ENCODE measurements around the gene CALML6.
A peak's percentile ranks its signal among the peaks of the same experiment; 100 is the strongest.

Gene CALML6

DNA sequence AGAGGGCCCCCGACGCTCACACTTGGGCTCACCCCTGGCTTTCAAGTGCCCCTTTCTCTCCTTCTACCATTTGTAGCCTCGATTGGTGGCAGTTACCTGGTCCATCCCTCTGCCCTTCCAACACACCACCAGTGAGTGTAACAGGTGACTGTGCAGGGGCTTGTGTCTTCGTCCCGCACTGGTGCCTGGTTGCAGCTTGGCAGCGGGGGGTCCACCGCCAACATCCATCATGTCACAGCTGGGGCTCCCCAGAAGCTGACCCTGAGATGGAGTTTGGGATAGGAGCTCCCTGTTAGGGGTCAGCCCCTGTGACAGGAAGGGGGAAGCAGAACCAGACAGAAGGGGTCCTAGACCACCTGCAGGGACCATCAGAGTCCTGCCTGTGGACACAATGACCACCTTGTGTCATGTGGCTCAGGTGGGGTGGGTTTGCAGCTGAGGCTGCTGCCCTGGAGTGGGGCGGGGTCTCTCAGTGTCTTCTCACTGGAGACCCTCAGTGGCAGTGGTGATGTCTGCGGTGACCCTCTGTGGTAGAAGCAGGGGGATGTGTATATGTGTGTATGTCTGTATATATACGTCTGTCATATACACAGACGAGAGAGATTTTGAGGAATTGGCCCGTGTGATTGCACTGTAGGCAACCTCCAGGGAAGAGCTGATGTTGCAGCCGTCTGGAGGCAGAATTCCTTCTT is 3.6 kb upstream of the CALML6 start:
- DNase-seq = no peak

DNA sequence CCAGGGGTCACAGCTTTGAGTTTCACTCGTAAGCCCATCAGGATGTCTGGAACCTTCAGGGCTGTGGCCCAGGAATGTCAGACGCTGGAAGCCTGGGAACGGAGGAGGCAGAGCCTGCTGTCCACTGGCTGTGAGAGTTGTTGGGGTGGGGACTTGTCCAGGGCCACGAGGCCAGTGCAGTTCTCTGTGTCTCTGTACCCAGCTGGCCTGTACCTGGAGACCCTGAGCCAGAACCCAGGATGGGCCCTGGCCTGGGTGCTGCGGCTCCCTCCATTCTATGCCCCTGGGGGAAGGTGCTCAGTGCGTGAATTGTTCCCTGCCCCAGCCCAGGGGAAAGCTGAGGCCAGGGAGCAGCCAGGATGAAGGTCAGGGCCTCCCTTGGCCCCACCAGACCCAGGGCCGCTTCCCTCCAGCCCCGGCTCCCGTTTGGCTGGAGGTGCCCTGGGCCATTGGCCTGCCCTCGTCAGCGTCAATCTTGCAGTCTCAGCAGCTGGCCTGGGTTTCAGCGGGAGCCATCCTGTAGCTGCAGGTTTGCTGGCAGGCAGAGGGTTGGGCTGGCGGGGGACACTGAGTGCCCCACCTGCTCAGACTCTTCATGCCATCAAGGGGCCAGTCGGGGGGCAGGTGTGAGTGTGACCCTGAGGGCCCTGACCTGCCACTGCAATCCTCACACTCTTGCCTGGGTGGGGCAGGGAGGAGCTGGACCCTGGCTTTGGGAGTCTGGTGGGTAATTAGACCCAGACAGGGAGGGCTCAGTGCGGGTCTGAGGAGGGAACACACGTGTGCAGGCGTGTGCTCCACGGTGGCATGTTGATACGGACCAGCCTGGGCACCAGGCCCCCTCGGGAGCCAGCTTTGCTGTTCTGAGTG is 724 bp upstream of the CALML6 start:
- no peak for DNase-seq

DNA sequence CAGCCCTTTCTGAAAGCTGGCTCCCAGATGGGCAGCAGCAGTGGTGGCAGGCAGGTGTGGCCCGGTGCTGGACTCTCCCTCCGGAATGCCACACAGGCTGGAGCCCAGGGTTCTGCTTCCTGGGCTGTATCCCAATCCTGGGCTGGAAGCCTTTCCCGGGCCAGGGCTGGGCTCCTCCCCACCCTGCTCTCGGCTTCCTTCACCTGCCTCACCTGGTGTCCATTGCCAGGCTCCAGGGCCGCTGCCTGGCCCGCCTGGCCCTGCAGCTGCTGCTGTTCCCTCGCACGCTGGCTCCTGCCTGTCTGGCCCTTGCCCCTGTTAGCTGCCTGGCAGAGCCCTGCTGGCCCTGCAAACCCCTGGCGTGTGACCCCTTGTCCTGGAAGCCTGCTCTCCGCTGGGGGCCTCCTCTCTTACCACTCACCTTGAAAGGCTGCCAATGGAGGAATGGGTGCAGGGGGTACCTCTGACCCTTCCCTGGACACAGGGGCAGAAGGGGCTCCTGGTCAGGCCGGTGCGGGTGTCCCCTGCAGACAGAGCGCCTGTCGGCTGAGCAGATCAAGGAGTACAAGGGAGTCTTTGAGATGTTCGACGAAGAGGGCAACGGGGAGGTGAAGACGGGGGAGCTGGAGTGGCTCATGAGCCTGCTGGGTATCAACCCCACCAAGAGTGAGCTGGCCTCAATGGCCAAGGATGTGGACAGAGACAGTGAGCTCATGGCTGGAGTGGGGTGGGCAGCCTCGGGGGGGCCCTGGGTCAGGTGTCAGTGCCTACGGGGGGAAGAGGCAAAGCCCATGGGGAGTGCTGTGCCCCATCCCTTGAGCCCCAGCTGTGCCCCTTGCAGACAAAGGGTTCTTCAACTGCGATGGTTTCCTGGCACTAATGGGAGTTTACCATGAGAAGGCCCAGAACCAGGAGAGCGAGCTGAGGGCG is 1.1 kb downstream of the CALML6 start:
- no peak for DNase-seq

DNA sequence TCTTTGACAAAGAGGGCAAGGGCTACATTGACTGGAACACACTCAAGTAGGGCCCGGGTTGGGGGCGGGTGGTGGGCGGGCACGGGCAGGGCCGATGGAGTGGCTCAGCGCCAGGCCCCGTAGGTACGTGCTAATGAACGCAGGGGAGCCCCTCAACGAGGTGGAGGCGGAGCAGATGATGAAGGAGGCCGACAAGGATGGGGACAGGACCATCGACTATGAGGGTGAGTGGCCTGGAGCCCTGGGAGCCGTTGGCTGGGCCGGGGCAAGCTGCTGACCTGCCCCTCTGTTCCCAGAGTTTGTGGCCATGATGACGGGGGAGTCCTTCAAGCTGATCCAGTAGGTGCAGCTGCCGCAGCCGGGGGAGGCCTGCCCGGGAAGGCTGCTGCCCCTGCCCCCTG is 1.8 kb downstream of the CALML6 start:
- no peak for DNase-seq

DNA sequence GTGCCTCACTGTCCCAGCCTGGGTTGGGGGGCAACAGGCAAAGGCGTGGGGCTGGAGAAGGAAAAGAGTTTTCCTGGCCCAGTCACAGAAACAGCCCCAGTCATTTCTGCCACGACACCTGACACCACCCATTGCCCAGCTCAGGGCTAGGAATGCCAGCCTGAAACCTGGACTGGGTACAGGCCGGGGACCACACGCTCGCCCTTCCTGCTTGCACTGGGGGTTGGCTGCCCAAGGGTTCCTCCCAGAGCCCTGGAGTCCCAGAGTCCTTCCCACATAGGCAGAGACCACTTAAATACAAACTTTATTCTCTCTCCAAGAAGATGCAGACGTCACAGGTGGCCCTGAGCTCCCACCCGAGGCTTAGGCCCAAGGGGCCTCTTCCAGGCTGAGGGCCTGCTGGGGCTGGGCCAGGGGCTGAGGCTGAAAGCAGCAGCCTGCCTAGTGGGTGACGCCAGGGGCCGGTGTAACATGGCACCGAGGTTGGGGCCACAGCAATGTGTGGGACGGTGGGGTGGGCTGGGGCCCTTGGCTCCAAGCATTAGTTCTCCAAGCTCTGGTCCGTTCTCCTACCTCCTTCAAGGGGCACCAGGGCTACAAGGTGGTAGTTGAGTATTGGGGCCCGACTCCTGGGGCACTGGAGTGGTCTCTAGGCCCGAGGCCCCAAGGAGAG is 2.4 kb downstream of the CALML6 start:
- no peak for DNase-seq

DNA sequence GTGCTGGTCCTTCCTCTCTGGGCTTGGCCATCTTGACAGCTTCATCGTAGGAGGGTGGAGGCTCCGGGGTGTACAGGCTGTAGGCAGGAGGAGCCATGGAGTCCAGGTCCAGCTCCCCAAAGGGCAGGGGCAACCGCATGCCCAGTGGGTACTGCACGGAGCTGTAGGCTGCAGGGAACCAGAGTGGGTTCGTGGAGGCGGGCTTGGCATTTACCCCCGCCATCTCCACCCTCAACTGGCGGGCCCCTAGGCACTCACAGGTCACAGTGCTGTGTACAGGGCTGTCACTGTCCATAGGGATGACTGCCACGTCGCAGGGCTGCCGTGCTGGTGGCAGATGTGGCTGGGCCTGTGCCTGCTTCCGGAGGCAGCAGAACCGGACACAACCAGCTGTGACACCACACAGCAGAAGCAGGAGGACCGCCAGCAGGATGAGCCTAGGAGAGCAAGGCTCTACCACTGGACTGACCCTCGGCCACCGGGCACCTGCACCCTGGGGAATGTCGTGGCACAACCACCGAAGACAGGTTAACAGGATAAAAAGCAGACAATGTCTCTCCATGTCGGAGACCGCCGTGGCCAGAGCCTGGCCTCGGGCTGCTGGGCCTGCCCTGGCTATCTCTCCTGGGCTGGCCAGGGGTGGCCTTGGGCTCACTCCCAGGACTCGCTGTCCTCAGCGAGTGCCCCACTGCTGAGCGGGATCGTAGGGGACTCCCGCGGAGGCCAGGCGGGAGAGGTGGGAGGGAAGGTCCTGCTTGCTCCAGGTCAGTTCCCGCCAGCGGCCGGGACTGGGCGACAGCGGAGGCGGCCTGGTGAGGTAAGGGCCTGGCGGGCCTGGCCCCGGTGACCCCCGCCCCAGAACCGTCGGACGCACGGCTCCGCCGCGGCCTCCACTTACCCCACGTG is 3.2 kb downstream of the CALML6 start:
- DNase-seq = no peak

DNA sequence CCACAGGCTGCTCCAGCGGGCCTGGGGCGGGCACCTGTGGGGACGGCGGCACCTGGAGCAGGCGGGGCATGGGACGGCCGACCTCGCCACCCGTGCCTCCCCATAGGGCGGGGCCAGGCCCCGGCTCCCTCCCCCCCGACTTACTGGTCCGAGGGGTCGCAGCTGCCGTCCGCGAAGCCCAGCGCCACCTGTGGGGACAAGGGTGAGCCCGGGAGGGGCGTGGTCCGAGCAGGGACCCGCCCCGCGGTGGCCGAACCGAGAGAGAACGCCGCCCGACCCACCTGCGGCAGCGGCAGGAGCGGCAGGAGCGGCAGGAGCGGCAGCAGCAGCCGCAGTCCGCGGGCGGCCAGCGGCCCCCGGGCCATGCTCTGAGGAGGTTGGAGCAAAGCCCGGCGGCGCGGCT is 3.8 kb downstream of the CALML6 start, which contains the start of gene TMEM52:
Gene TMEM52, minus strand, starts transcription at position 379 of the 403 bp plus-strand sequence. Its CDS starts 14 bp downstream, at position 365.
- no peak for DNase-seq

DNA sequence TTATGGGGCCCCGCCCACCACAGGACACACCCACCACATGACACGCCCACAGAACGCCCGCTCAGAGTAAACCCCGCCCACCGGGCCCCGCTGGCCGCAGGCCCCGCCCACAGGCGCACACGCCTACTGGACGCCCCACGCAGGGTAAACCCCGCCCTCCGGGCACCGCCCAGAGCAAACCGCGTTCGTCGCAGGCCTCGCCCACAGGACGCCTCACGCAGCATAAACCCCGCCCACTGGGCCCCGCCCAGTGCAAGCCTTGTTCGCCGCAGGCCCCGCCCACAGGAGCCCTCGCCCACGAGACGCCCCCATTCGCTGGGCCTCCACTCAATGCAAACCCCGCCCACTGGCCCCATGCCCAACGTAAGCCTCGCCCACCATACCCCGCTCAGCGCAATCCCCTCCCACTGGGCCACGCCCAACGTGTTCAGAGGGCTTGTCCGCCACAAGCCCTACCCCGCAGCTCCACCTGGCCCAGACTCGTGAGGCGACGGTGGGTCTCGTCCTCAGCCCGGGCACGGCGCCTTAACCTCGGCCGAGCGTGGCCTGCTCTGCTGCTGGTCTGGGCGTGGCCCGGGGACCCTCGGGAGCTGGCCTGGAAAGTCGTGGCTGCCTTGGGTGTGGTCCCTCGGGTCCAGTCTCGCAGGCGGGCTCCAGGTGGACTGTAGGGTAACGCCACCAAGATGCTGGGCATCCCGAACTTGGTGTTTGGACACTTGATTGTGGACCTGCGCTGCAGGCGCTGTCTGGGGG is 4.4 kb downstream of the CALML6 start:
- DNase-seq = peak; percentile 91

DNA sequence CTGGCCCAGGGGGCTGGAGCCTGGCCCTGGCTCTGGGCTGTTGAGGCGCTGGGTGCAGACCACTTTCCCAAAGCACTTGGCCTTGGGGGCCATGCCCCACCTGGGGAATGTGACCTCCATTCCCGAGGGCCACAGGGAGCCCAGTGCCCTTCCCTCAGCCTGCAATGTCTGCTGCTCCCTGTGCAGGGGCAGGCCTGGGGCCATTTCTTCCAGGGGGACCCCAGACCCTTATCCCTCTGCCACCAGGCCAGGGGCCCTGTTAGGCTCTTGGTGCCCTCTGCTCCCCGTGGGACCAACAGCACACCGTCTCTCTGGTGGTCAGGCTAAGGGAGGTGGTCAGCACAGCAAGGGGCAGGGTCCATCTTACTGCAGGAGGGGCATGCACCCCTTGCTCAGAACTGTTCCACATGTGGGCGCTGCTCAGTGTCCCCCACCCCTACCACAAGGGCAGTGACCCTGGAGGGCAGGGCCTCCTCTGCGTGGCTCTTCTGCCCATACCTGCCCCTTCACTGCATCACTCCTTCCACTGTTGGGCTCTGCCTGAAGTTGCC is 5.1 kb downstream of the CALML6 start:
- DNase-seq = no peak

DNA sequence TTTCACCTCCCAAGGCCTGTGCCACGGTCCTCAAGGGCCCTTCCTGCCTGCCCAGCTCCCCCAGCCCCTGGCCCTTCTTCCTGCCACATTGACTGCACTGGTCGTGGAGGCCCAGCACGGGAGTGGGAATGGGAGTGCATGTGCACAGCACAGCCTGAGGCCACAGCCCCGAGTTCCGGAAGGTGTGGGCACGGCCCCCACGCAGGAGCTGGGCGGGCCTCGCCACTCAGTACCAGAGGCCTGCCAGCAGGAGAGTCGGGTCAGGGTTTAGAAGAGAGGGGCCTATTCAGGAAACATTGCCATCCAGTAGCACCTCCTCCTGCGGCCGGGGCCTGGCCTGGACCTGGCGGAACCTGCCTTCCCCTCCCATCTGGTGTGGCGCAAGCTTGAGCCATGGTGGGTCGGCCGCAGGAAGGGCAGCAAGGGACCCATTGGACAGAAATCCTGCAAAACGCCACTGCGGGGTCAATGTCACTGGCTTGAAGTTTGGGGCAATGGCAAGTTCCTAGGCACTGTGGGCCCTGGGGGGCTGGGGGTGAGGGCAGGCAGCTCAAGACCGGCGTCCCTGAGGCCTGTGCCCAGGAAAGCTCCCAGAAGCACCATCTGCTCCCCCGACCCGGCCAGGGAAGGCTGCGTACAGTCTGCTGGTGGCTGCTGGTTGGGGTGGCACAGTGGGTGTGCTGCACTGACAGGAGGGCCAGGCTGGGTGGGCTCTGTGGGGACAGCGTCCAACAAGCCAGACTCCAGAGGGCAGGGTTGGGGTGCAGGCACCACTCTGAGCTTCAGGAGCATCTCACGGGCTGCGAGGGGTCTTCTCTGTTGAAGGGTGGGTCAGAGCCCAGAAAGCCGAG is 5.8 kb downstream of the CALML6 start:
- DNase-seq = no peak

DNA sequence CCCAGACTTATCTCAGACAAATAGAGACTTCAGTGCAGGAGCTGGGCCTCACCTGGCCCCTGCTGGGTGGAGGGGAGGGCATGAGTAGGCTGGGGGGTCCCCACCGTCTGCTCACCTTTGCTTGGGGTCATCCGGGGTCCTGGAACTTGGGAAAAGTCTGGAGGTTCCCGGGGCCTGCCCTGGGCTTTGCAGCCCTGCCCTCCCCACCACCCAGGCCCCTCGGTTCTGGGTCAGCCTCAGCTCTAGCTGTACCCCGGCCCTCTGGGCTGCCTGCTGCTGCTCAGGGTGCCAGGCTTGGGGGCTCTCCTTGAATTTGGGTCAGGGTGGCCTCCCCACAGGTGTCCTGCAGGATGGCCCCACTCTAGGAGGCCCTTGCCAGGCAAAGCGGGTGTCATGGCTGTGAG is 6.4 kb downstream of the CALML6 start:
- no peak for DNase-seq

DNA sequence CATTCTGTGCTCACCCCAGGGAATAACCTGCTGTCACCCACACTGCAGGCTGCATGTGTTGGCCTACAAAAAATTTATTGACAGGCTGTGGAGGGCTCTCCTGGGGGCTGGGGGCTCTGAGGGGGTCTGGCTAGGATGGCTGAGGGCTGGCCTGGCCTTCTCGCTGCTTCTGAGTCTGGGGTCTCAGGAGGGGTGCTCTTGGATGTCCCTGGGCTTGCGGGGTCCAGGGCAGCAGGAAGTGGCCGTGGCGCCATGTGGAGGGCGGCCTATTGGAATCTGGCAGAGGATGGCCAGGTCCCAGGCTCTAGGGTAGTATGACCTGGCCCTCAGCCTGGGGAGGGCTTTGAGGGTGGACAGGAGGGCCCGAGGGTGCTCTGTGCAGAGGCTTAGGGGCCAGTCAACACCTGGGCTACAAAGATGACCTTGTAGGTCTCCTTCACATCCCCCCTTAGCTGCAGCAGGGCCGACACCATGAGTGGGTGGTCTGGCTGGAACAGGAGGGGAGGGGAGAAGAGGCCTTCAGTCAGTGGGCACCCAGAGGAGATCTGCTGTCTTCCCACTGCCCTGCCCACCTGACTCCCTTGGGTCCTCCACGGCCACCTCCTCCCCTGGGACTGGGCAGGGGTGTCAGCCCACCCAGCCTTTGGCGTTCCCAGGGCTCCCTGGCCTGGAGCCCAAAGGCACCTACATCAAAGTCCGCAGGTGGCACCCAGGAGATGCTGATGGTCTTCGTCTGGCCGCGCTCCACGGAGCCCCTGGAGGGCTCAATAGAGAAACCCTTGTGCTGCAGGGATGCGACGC is 7.0 kb downstream of the CALML6 start:
- no peak for DNase-seq

DNA sequence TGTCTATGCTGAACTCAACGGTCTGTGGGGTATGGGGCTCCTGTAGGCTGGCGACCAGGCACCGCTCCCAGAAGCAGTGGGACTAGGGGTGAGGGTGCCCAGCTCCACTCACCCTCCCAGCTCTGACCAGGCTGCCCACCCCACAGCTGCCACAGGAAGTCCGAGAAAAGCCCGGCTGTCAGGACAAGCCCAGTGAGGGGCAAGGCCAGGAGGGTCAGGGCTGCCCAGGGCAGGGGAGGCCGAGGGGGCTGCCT is 7.6 kb downstream of the CALML6 start:
- DNase-seq = no peak

DNA sequence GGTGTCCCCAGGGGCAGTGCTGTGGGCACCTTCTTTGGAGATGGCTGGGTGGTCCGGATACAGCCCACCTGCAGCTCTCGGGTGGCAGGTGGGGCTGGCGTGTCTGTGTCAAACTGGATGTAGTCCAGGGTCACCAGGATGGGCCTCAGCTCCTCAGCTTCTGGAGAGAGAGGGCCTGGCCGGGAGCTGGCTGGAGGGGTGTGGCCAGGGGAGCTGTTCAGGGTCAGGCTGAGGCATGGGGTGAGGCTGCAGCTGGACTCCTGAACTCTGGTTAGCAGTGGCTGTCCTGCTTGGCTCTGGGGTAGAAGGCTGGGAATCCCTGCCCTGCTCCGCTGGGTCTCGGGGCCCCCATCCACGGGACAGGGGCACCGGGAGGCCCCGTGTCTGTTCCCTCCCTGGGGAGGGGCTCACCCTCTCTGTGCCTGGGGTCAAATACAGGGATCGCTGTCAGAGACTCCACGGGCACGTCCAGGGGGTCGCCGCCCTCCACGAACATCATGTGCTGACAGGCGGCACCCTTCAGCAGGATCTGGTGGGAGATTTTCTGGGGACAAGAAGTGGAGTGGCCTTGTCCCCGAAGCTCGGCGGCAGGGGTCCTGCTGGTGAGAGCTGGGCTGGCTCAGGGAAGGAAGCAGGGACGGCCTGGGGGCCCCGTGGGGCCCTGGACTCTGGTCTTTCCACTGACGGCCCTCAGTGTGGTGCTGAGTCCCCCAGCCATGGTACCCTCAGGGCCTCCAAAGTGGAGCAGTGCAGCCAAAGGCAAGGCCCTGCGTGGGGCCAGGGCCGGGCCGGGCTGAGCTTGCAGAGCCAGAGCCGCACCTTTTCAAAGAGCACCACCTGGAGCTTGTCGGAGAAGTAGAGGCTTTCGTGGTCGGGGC is 8.1 kb downstream of the CALML6 start:
- no peak for DNase-seq

DNA sequence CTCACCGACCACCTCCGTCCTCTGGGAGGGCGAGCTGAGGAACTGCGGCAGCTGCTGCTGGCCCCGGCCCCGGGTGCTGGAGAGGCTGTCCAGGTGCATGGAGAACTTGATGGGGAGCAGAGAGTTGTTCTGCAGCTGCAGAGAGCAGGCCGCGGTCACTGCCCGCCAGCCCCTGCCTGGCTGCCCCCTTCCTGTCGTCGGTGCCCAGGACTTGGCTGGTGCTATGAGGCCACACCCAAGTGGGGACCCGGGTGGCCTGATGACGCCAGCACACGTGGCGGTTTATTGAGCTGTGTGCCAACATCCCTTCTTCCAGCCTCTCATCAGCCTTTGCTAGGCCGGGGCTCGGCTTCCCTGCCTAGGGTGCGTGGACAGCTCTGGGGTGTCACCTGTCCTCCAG is 9.3 kb downstream of the CALML6 start:
- no peak for DNase-seq

DNA sequence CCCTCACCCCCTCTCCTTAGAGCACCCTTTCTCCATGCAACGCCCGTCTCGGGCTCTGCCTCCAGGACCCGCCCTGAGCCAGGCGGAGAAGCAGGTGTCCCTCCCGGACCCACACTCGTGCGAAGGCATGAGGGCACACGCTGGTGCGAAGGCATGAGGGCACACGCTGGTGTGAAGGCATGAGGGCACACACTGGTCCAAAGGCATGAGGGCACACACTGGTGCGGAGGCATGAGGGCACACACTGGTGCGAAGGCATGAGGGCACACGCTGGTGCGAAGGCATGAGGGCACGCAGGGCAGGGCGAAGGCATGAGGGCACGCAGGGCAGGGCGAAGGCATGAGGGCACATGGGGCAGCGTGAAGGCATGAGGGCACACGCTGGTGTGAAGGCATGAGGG is 9.8 kb downstream of the CALML6 start:
- DNase-seq = no peak

DNA sequence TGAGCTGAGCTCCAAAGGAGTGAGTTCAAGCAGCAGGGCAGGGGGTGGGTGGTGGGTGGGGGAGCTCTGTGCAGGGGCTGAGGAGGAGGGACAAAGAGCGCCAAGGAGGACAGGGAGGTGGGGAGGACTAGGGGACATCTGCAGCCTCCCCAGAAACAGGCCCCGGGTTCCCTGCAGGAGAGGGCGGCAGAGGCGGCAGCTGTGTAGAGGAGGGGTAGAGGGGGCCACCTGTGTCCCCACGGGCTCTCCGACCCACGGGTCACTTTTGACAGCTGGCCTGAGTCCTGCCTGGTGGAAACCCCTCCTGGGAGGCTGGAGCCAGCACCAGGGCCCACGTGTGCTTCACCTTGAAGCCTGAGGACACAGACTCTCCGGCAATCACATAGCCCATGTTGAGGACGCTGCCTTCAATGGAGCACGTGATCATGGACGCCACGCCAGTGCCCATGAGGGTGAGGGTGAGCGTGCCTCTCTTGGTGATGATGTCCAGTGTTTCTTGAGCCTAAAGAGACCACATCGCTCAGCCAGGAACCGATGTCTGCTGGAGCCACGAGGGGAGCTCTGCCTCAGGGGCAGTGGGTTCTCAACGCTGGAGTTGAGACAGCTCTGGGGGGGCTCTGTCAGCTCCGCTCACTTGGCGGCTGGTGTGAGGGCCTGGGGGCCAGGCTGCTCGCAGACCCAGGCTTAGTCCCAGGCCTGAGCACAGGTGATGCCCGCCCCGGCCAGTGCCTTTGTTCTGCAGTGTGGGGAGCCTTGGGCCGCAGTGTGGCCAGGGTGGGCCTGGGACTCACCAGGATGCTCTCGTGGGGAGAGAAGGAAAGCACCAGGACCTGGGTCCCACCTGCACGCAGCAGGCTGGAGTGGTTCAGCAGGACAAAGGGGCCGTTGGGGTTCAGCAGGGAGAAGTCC is 10.6 kb downstream of the CALML6 start:
- DNase-seq = no peak
